GM23338 (cell line): ENCODE measurements around the gene ZEB2.

Source experiments
- CREB1 ChIP-seq: fragments of 250-450 bp; sonication (Bioruptor Pico); IDR thresholded peaks from 2 replicates; pipeline ENCODE4 v1.5.0; 2020; ENCODE audit warnings: low read depth, mild to moderate bottlenecking, moderate library complexity
- ETS1 ChIP-seq: IDR thresholded peaks from 2 replicates; pipeline ENCODE4 v1.6.1; 2016; ENCODE audit warnings: antibody characterized with exemption
- EZH2 ChIP-seq: fragments of 200-600 bp; sonication (generic); IDR thresholded peaks from one replicate; pipeline ENCODE4 v1.8.0; 2017; ENCODE audit warnings: antibody characterized with exemption, mild to moderate bottlenecking, low read depth; ENCODE audit not compliant: unreplicated experiment
- EZH2phosphoT487 ChIP-seq: fragments of 200-600 bp; sonication (generic); IDR thresholded peaks from one replicate; pipeline ENCODE4 v1.8.1; 2018; ENCODE audit warnings: antibody characterized with exemption; ENCODE audit not compliant: unreplicated experiment
- JUNB ChIP-seq: IDR thresholded peaks from one replicate; pipeline ENCODE4 v1.6.1; 2016; ENCODE audit warnings: antibody characterized with exemption; ENCODE audit not compliant: unreplicated experiment
- NANOG ChIP-seq: IDR thresholded peaks from 2 replicates; pipeline ENCODE4 v1.6.1; 2016; ENCODE audit warnings: antibody characterized with exemption, borderline replicate concordance
- POLR2AphosphoS5 ChIP-seq: IDR thresholded peaks from 2 replicates; pipeline ENCODE4 v1.6.1; 2016; ENCODE audit warnings: antibody characterized with exemption, low read depth
- ZNF331 ChIP-seq: fragments of 250-450 bp; sonication (Bioruptor Pico); IDR thresholded peaks from 2 replicates; pipeline ENCODE4 v1.5.0; 2020; ENCODE audit warnings: low read depth, mild to moderate bottlenecking, moderate library complexity
- ZNF462 ChIP-seq: fragments of 250-450 bp; sonication (Bioruptor Pico); IDR thresholded peaks from 2 replicates; pipeline ENCODE4 v1.5.0; 2020; ENCODE audit warnings: mild to moderate bottlenecking, moderate library complexity
- TF ChIP-seq, protein P1 (sequence below), 2 experiments: fragments of 200-600 bp in 1 of 2; sonication (generic) in 1 of 2; conservative IDR thresholded peaks; 2 replicates each; pipeline versions ENCODE4 v1.5.1 to v1.6.1; 2016 to 2017; ENCODE audit warnings: antibody characterized with exemption in 2 of 2, low read depth in 2 of 2, mild to moderate bottlenecking in 2 of 2, moderate library complexity in 1 of 2
- TF ChIP-seq, protein P2 (sequence below): IDR thresholded peaks from one replicate; pipeline ENCODE4 v1.6.1; 2018; ENCODE audit warnings: antibody characterized with exemption; ENCODE audit not compliant: unreplicated experiment

- TF ChIP-seq, protein P1, sequence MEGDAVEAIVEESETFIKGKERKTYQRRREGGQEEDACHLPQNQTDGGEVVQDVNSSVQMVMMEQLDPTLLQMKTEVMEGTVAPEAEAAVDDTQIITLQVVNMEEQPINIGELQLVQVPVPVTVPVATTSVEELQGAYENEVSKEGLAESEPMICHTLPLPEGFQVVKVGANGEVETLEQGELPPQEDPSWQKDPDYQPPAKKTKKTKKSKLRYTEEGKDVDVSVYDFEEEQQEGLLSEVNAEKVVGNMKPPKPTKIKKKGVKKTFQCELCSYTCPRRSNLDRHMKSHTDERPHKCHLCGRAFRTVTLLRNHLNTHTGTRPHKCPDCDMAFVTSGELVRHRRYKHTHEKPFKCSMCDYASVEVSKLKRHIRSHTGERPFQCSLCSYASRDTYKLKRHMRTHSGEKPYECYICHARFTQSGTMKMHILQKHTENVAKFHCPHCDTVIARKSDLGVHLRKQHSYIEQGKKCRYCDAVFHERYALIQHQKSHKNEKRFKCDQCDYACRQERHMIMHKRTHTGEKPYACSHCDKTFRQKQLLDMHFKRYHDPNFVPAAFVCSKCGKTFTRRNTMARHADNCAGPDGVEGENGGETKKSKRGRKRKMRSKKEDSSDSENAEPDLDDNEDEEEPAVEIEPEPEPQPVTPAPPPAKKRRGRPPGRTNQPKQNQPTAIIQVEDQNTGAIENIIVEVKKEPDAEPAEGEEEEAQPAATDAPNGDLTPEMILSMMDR (conservative IDR thresholded peaks at IDR 0.05; ENCODE audit: low read depth in 2 of 2) = no peak
- TF ChIP-seq, protein P2, sequence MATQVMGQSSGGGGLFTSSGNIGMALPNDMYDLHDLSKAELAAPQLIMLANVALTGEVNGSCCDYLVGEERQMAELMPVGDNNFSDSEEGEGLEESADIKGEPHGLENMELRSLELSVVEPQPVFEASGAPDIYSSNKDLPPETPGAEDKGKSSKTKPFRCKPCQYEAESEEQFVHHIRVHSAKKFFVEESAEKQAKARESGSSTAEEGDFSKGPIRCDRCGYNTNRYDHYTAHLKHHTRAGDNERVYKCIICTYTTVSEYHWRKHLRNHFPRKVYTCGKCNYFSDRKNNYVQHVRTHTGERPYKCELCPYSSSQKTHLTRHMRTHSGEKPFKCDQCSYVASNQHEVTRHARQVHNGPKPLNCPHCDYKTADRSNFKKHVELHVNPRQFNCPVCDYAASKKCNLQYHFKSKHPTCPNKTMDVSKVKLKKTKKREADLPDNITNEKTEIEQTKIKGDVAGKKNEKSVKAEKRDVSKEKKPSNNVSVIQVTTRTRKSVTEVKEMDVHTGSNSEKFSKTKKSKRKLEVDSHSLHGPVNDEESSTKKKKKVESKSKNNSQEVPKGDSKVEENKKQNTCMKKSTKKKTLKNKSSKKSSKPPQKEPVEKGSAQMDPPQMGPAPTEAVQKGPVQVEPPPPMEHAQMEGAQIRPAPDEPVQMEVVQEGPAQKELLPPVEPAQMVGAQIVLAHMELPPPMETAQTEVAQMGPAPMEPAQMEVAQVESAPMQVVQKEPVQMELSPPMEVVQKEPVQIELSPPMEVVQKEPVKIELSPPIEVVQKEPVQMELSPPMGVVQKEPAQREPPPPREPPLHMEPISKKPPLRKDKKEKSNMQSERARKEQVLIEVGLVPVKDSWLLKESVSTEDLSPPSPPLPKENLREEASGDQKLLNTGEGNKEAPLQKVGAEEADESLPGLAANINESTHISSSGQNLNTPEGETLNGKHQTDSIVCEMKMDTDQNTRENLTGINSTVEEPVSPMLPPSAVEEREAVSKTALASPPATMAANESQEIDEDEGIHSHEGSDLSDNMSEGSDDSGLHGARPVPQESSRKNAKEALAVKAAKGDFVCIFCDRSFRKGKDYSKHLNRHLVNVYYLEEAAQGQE = no peak
- no peak for TF ChIP-seq EZH2
- TF ChIP-seq EZH2phosphoT487 = no peak
- TF ChIP-seq POLR2AphosphoS5 = no peak
- TF ChIP-seq CREB1 = no peak
- no peak for TF ChIP-seq JUNB
- no peak for TF ChIP-seq NANOG
- TF ChIP-seq ZNF331 (CRISPR knock-in tag) = no peak
- no peak for TF ChIP-seq ZNF462 (CRISPR knock-in tag)
- no peak for TF ChIP-seq ETS1
These were observed 23.6 kb downstream of the ZEB2 start for GRCh38 chr2:144496092-144496976.
